ENCODE measurements around the gene HRH3.

Gene HRH3

DNA sequence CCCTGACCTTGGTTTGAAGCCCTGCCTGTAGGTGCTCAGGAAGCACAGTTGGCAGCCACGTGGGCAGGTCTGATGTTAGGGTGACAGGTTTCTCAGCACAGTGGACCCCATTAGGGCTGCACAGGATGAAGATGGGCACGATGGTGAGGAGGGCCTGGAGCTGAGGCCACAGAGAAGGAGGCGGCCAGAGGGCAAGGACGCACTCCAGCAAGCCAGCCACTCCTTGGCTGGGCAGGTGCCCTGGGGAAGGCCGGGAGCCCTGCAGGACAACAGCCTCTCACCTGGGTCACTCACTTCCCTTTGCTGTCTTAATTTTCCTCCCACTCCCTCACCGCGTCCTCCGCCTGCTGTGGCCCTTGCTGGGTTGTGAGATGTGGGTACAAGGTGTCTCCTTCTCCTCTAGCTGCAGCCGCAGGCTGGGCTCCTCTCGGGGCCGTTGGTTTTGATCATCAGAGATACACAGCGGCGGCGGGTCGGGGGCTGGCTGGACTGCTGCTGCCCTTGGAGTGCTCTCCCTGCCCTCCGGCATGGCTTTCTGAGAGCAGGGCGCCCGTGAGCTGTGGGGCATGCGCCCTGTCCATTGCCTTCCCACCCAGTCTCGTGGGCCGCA lies 23.9 kb upstream of the HRH3 start:
- peaks cover 17% of the 10 kb centered on the region; the same call in 1 of the 2 replicates for H3K36me3 ChIP-seq (ENCODE audit: control insufficient read depth, insufficient read depth, low read length)
- peaks cover 18% of the 10 kb centered on the region for H3K4me1 ChIP-seq (ENCODE audit: control insufficient read depth, insufficient read depth, low read length)
- no peak overlapping the region for H3K4me3 ChIP-seq (ENCODE audit: low read depth, low read length)
- no peaks in the 10 kb centered on the region for H3K27me3 ChIP-seq (ENCODE audit: control insufficient read depth, insufficient read depth, low read length)
- H3K27ac ChIP-seq (ENCODE audit: low read depth, low read length) = no peak overlapping the region
- H3K9ac ChIP-seq (ENCODE audit: low read length) = no peak overlapping the region
- H3K9me3 ChIP-seq (ENCODE audit: control insufficient read depth, insufficient read depth, low read depth, low read length) = no peaks in the 10 kb centered on the region

- Histone ChIP-seq H3K9me3 (ENCODE audit: control insufficient read depth, insufficient read depth, low read depth, low read length) (no peaks in the 10 kb centered on the region), H3K27ac (ENCODE audit: low read depth, low read length) (no peak overlapping the region), H3K4me1 (ENCODE audit: control insufficient read depth, insufficient read depth, low read length) (peaks cover 18% of the 10 kb centered on the region), H3K9ac (ENCODE audit: low read length) (no peak overlapping the region), H3K27me3 (ENCODE audit: control insufficient read depth, insufficient read depth, low read length) (no peaks in the 10 kb centered on the region), H3K4me3 (ENCODE audit: low read depth, low read length) (no peak overlapping the region), H3K36me3 (ENCODE audit: control insufficient read depth, insufficient read depth, low read length) (peaks cover 17% of the 10 kb centered on the region; the same call in 1 of the 2 replicates)
Observed at GRCh38 chr20:62243106-62243505, 23.0 kb upstream of the HRH3 start.

- Histone ChIP-seq H3K4me3 (ENCODE audit: low read depth, low read length) (no peak overlapping the region), H3K27ac (ENCODE audit: low read depth, low read length) (no peak overlapping the region), H3K4me1 (ENCODE audit: control insufficient read depth, insufficient read depth, low read length) (peaks cover 19% of the 10 kb centered on the region), H3K9ac (ENCODE audit: low read length) (no peak overlapping the region), H3K27me3 (ENCODE audit: control insufficient read depth, insufficient read depth, low read length) (no peaks in the 10 kb centered on the region), H3K9me3 (ENCODE audit: control insufficient read depth, insufficient read depth, low read depth, low read length) (no peaks in the 10 kb centered on the region), H3K36me3 (ENCODE audit: control insufficient read depth, insufficient read depth, low read length) (peaks cover 17% of the 10 kb centered on the region; the same call in 1 of the 2 replicates)
Observed at GRCh38 chr20:62242176-62242575, 22.1 kb upstream of the HRH3 start.

DNA sequence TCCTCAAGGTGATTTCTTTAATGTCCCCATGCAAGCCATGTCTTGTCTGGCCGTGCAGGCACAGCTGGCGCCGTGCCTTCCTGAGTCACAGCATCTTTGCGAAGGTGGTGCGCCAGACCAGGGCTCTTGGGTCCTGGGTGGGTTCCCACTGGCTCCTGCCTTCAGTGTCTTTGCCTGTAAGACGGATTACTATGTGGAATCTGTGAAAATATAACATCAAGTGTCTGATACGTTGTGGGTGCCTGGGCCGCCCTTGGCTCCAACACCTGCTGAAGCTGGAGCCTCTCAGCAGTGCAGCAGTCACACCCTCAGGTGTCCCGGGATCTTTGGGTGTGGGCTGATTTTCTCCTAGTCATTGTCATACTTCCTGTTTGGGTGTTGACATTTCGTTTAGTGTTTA lies 21.4 kb upstream of the HRH3 start:
- peaks cover 17% of the 10 kb centered on the region; the same call in 1 of the 2 replicates for H3K36me3 ChIP-seq (ENCODE audit: control insufficient read depth, insufficient read depth, low read length)
- H3K27ac ChIP-seq (ENCODE audit: low read depth, low read length) = no peak overlapping the region
- no peaks in the 10 kb centered on the region for H3K9me3 ChIP-seq (ENCODE audit: control insufficient read depth, insufficient read depth, low read depth, low read length)
- no peak overlapping the region for H3K9ac ChIP-seq (ENCODE audit: low read length)
- H3K4me3 ChIP-seq (ENCODE audit: low read depth, low read length) = no peak overlapping the region
- H3K27me3 ChIP-seq (ENCODE audit: control insufficient read depth, insufficient read depth, low read length) = no peaks in the 10 kb centered on the region
- peaks cover 15% of the 10 kb centered on the region for H3K4me1 ChIP-seq (ENCODE audit: control insufficient read depth, insufficient read depth, low read length)

GRCh38 chr20:62240020-62240685 lies 20.1 kb upstream of the HRH3 start:
- Histone ChIP-seq H3K27ac (ENCODE audit: low read depth, low read length) (no peak overlapping the region), H3K27me3 (ENCODE audit: control insufficient read depth, insufficient read depth, low read length) (no peaks in the 10 kb centered on the region), H3K4me1 (ENCODE audit: control insufficient read depth, insufficient read depth, low read length) (peaks cover 19% of the 10 kb centered on the region), H3K9me3 (ENCODE audit: control insufficient read depth, insufficient read depth, low read depth, low read length) (no peaks in the 10 kb centered on the region), H3K4me3 (ENCODE audit: low read depth, low read length) (no peak overlapping the region), H3K9ac (ENCODE audit: low read length) (no peak overlapping the region), H3K36me3 (ENCODE audit: control insufficient read depth, insufficient read depth, low read length) (peaks cover 17% of the 10 kb centered on the region; the same call in 1 of the 2 replicates)

DNA sequence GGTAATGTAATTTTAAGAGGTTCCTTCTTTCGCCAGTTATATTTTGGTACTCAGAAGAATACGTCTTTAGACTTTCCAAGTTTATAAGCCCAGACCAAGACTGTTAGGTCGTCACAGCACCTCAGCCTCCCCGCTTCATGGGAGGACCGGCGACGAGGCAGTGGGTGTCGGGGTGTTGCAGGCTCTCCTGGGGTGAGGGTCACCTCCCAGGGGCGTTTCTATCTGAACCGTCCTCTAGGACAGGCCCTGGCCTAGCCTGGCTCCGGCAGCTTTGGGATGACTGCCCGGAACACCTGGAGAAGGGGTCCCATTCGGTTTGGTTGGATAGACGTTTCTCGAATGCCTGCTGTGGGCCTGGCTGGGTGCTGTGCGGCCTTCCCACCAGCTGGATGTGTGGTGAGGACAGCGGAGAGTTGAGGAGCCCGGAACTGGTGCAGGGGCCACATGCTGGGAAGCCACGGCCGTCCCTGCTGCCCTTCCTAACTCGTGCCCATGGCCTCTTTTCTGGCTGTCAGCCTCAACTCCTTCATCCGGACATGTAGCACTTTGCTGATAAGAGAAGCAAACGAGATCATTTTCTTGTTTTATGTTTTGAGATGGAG lies 19.3 kb upstream of the HRH3 start:
- Histone ChIP-seq H3K9ac (ENCODE audit: low read length) (peak overlapping the region; percentile 75), H3K9me3 (ENCODE audit: control insufficient read depth, insufficient read depth, low read depth, low read length) (no peaks in the 10 kb centered on the region), H3K4me3 (ENCODE audit: low read depth, low read length) (peak overlapping the region; percentile 87), H3K36me3 (ENCODE audit: control insufficient read depth, insufficient read depth, low read length) (peaks cover 17% of the 10 kb centered on the region; the same call in 1 of the 2 replicates), H3K4me1 (ENCODE audit: control insufficient read depth, insufficient read depth, low read length) (peaks cover 19% of the 10 kb centered on the region), H3K27me3 (ENCODE audit: control insufficient read depth, insufficient read depth, low read length) (no peaks in the 10 kb centered on the region), H3K27ac (ENCODE audit: low read depth, low read length) (no peak overlapping the region; the same call in 1 of the 2 replicates)

GRCh38 chr20:62238569-62239277 lies 18.6 kb upstream of the HRH3 start:
- H3K27me3 ChIP-seq (ENCODE audit: control insufficient read depth, insufficient read depth, low read length) = no peaks in the 10 kb centered on the region
- peak overlapping the region; percentile 87 for H3K4me3 ChIP-seq (ENCODE audit: low read depth, low read length)
- H3K9me3 ChIP-seq (ENCODE audit: control insufficient read depth, insufficient read depth, low read depth, low read length) = no peaks in the 10 kb centered on the region
- H3K9ac ChIP-seq (ENCODE audit: low read length) = peak overlapping the region; percentile 75
- peaks cover 12% of the 10 kb centered on the region; the same call in 1 of the 2 replicates for H3K36me3 ChIP-seq (ENCODE audit: control insufficient read depth, insufficient read depth, low read length)
- peaks cover 19% of the 10 kb centered on the region for H3K4me1 ChIP-seq (ENCODE audit: control insufficient read depth, insufficient read depth, low read length)
- H3K27ac ChIP-seq (ENCODE audit: low read depth, low read length) = no peak overlapping the region; the same call in 1 of the 2 replicates

DNA sequence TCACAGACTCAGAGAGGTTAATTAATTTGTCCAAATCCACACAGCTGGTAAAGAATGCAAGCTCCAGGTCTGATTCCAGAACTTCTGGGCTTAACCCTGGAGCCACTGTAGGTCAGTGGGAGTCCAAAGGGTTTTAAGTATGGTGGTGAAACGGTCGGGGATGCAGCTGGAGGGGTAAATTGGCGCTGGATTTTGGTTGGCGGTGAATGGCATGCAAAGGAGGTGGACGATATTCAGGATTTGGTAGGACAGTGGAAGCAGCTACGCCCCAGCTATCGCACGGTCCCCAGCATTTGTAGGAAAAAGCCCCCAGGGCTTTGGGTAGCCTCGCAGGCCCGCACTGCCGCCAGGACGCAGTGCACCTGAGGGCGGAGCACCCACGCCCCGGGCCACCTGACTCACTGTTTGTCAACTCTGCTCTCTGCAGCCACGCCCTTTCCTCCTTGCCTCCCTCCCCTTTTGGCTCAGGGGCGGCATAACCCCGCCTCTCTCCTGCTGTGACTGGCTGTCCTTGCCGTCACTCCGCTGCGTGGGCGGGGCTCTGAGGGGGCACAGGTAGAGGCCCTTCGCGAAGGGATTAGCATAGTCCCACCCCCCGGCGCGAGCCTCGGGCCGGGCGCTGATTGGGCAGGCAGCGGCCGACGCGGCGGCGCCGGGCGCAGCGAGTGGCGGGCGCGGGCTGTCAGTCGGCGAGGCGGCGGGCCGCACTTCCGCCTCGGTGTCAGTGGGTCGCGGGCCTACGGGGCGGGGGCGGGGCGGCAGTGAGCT lies 17.9 kb upstream of the HRH3 start, which contains the start of gene OSBPL2:
Gene OSBPL2, plus strand, starts transcription at position 721 of the 768 bp plus-strand sequence. CDS start 17,664 bp downstream, outside the sequence.
- H3K4me1 ChIP-seq (ENCODE audit: control insufficient read depth, insufficient read depth, low read length) = peaks cover 17% of the 10 kb centered on the region
- H3K27ac ChIP-seq (ENCODE audit: low read depth, low read length) = no peak within 1 kb of the TSS; the same call in 1 of the 2 replicates

GRCh38 chr20:62237514-62237800 lies 17.4 kb upstream of the HRH3 start:
- no peaks in the 10 kb centered on the region for H3K27me3 ChIP-seq (ENCODE audit: control insufficient read depth, insufficient read depth, low read length)
- H3K9me3 ChIP-seq (ENCODE audit: control insufficient read depth, insufficient read depth, low read depth, low read length) = no peaks in the 10 kb centered on the region
- peaks cover 15% of the 10 kb centered on the region for H3K4me1 ChIP-seq (ENCODE audit: control insufficient read depth, insufficient read depth, low read length)
- H3K36me3 ChIP-seq (ENCODE audit: control insufficient read depth, insufficient read depth, low read length) = peaks cover 7% of the 10 kb centered on the region; the same call in 1 of the 2 replicates
- no peak overlapping the region for H3K27ac ChIP-seq (ENCODE audit: low read depth, low read length)
- H3K9ac ChIP-seq (ENCODE audit: low read length) = no peak overlapping the region
- peak overlapping the region; percentile 51; the same call in 1 of the 2 replicates for H3K4me3 ChIP-seq (ENCODE audit: low read depth, low read length)

More for the DNA sequence above, 17.9 kb upstream of the HRH3 start, which contains the start of gene OSBPL2:
- Histone ChIP-seq H3K4me3 (ENCODE audit: low read depth, low read length) (peak within 1 kb of the TSS; percentile 87), H3K9ac (ENCODE audit: low read length) (peak within 1 kb of the TSS; percentile 75), H3K9me3 (ENCODE audit: control insufficient read depth, insufficient read depth, low read depth, low read length) (no peaks in the 10 kb centered on the region), H3K27me3 (ENCODE audit: control insufficient read depth, insufficient read depth, low read length) (no peaks in the 10 kb centered on the region), H3K36me3 (ENCODE audit: control insufficient read depth, insufficient read depth, low read length) (peaks cover 12% of the 10 kb centered on the region; the same call in 1 of the 2 replicates)

GRCh38 chr20:62236766-62237513 lies 16.9 kb upstream of the HRH3 start:
- H3K36me3 ChIP-seq (ENCODE audit: control insufficient read depth, insufficient read depth, low read length) = peaks cover 3% of the 10 kb centered on the region; the same call in 1 of the 2 replicates
- H3K4me1 ChIP-seq (ENCODE audit: control insufficient read depth, insufficient read depth, low read length) = peaks cover 15% of the 10 kb centered on the region
- no peaks in the 10 kb centered on the region for H3K9me3 ChIP-seq (ENCODE audit: control insufficient read depth, insufficient read depth, low read depth, low read length)
- no peaks in the 10 kb centered on the region for H3K27me3 ChIP-seq (ENCODE audit: control insufficient read depth, insufficient read depth, low read length)
- H3K4me3 ChIP-seq (ENCODE audit: low read depth, low read length) = no peak overlapping the region
- no peak overlapping the region for H3K9ac ChIP-seq (ENCODE audit: low read length)
- H3K27ac ChIP-seq (ENCODE audit: low read depth, low read length) = no peak overlapping the region

All from HUES6 (cell line).